Measurements from ENCODE around the gene NF1.

GRCh38 chr17:31411707-31412285 lies 317.0 kb downstream of the NF1 start:
- TF ChIP-seq EZH2phosphoT487 (IDR thresholded peaks at IDR 0.05; ENCODE audit: borderline replicate concordance, low read depth) (no peak), CTCF (IDR thresholded peaks at IDR 0.05) (no peak), MAX (IDR thresholded peaks at IDR 0.05; ENCODE audit: low read depth) (no peak), NFIC (IDR thresholded peaks at IDR 0.05; ENCODE audit: borderline replicate concordance) (no peak)
